HepG2 (cell line): ENCODE data around the gene FOSB. TPM values are rescaled to one million over a fixed set of nuclear protein-coding genes. Genes with fewer than 3 reads are reported as not detected.

Experiments
- AHR ChIP-seq: IDR thresholded peaks from 2 replicates; pipeline ENCODE4 v1.6.1; 2018; ENCODE audit warnings: missing genetic modification reagents, missing compliant biosample characterization
- CERS6 ChIP-seq: sonication (generic); formaldehyde crosslinking; IDR thresholded peaks from 2 replicates; pipeline ENCODE4 v1.5.0; 2020; ENCODE audit warnings: missing genetic modification reagents
- HIC2 ChIP-seq: sonication (generic); formaldehyde crosslinking; IDR thresholded peaks from 2 replicates; pipeline ENCODE4 v1.9.0; 2022; ENCODE audit warnings: low read depth, missing genetic modification reagents
- MEF2D ChIP-seq: sonication (generic); formaldehyde crosslinking; IDR thresholded peaks from 2 replicates; pipeline ENCODE4 v1.5.1; 2020; ENCODE audit warnings: mild to moderate bottlenecking, missing genetic modification reagents
- MLXIP ChIP-seq: sonication (generic); formaldehyde crosslinking; IDR thresholded peaks from 2 replicates; pipeline ENCODE4 v1.9.0; 2021; ENCODE audit warnings: missing genetic modification reagents, borderline replicate concordance
- RAD21 ChIP-seq: fragments of 450-650 bp; formaldehyde crosslinking; IDR thresholded peaks from 2 replicates; pipeline ENCODE4 v1.5.0; 2020; ENCODE audit warnings: mild to moderate bottlenecking
- RARA ChIP-seq: IDR thresholded peaks from 2 replicates; pipeline ENCODE4 v1.6.1; 2016; ENCODE audit warnings: missing genetic modification reagents, missing compliant biosample characterization
- RCOR2 ChIP-seq: IDR thresholded peaks from 2 replicates; pipeline ENCODE4 v1.6.1; 2016; ENCODE audit warnings: missing biosample characterization, missing genetic modification reagents
- ZFP62 ChIP-seq: sonication (generic); formaldehyde crosslinking; IDR thresholded peaks from 2 replicates; pipeline ENCODE4 v1.4.0; 2020; ENCODE audit warnings: missing genetic modification reagents
- ZMYM3 ChIP-seq: sonication (generic); formaldehyde crosslinking; IDR thresholded peaks from 2 replicates; pipeline ENCODE4 v1.5.1; 2020; ENCODE audit warnings: mild to moderate bottlenecking, missing genetic modification reagents
- ZNF142 ChIP-seq: sonication (generic); formaldehyde crosslinking; IDR thresholded peaks from 2 replicates; pipeline ENCODE4 v1.4.0; 2020; ENCODE audit warnings: missing genetic modification reagents
- ZNF558 ChIP-seq: sonication (generic); formaldehyde crosslinking; IDR thresholded peaks from 2 replicates; pipeline ENCODE4 v1.9.0; 2022; ENCODE audit warnings: mild to moderate bottlenecking, missing genetic modification reagents, borderline replicate concordance
- ZNF782 ChIP-seq: sonication (generic); formaldehyde crosslinking; IDR thresholded peaks from 2 replicates; pipeline ENCODE4 v1.4.0; 2020; ENCODE audit warnings: missing genetic modification reagents, mild to moderate bottlenecking, borderline replicate concordance
- ZNF784 ChIP-seq: sonication (generic); formaldehyde crosslinking; IDR thresholded peaks from 2 replicates; pipeline ENCODE4 v1.5.1; 2020; ENCODE audit warnings: missing genetic modification reagents, mild to moderate bottlenecking, borderline replicate concordance
- ZNF800 ChIP-seq: sonication (generic); formaldehyde crosslinking; IDR thresholded peaks from 2 replicates; pipeline ENCODE4 v1.4.0; 2020; ENCODE audit warnings: missing genetic modification reagents
- ZSCAN9 ChIP-seq: IDR thresholded peaks from 2 replicates; pipeline ENCODE4 v1.6.1; 2016; ENCODE audit warnings: borderline replicate concordance
- polyA plus RNA-seq, 8 experiments: library from polyadenylated mRNA; depleted of rRNA in 3 of 8; stranded (reverse) in 7 of 8; unstranded in 1 of 8; fragments of >200 nt; fragmentation: Illumina TruSeq in 4 of 8; extraction: Trizol in 4 of 8; gene quantifications; 2 replicates each; pipeline versions ENCODE4 v1.2.1 to v1.2.3, GENCODE V29; 2011 to 2016; ENCODE audit warnings: low read depth in 4 of 8, missing spikeins in 1 of 8, mixed read lengths in 1 of 8; ENCODE audit not compliant: insufficient read depth in 1 of 8
- total RNA-seq, 5 experiments: library from RNA; depleted of rRNA; stranded (reverse); fragments of >200 nt; fragmentation: Illumina TruSeq; extraction: Trizol; gene quantifications; 2 replicates each; pipeline ENCODE4 v1.2.3, GENCODE V29; 2016; ENCODE audit warnings: low read depth in 1 of 5

Gene FOSB
- total and polyA plus RNA-seq, 2 of the 13 experiments (the other 11 are each of a cell fraction or from before 2014, with no cell fraction given): 2.8 to 6.0 TPM

- TF ChIP-seq MLXIP (CRISPR knock-in tag) (no peak), ZSCAN9 (CRISPR knock-in tag) (no peak), ZNF142 (no peak), ZFP62 (CRISPR knock-in tag) (no peak), ZNF558 (CRISPR knock-in tag) (no peak), RARA (CRISPR knock-in tag) (no peak), RCOR2 (peak; percentile 67), CERS6 (no peak), ZNF800 (CRISPR knock-in tag) (no peak), AHR (CRISPR knock-in tag) (no peak), HIC2 (CRISPR knock-in tag) (no peak), ZNF782 (CRISPR knock-in tag) (no peak), RAD21 (CRISPR knock-in tag) (peak; percentile 62), ZNF784 (peak; percentile 97), ZMYM3 (peak; percentile 92), MEF2D (CRISPR knock-in tag) (no peak)
Observed at GRCh38 chr19:45446295-45446694, 21.5 kb upstream of the FOSB start (continued).
